Kidney epithelial cell (primary cell): ENCODE data around the gene DUSP22. TPM values are rescaled to one million over a fixed set of nuclear protein-coding genes. Genes with fewer than 3 reads are reported as not detected.

ENCODE experiments used
- DNase-seq: peaks from one replicate; pipeline ENCODE4 v3.0.0-alpha.2; 2010; ENCODE audit warnings: low read depth
- H3K27me3 ChIP-seq: 2 replicates; pipeline ENCODE4 v1.6.0; 2011; ENCODE audit warnings: low read length; ENCODE audit not compliant: control insufficient read depth, insufficient read depth
- H3K36me3 ChIP-seq: 2 replicates; pipeline ENCODE4 v1.5.1; 2011; ENCODE audit warnings: low read length; ENCODE audit not compliant: control insufficient read depth, insufficient read depth
- H3K4me3 ChIP-seq: 2 replicates; pipeline ENCODE4 v1.5.1; 2011; ENCODE audit warnings: low read depth, mild to moderate bottlenecking, control low read depth, low read length
- CTCF ChIP-seq: IDR thresholded peaks from 2 replicates; pipeline ENCODE4 v1.5.1; 2011; ENCODE audit warnings: mild to moderate bottlenecking, moderate library complexity, low read length, control low read depth, inconsistent platforms; ENCODE audit not compliant: insufficient read depth, poor library complexity, severe bottlenecking
- total RNA-seq: library from RNA; depleted of rRNA; stranded (reverse); fragments of >200 nt; gene quantifications from 2 replicates; pipeline ENCODE4 v1.2.3, GENCODE V29; 2015

Gene DUSP22
- total RNA-seq, 1 donor from 2014 or later: 35.9 TPM

GRCh38 chr6:384898-385297, 92.6 kb downstream of the DUSP22 start:
- no peak for TF ChIP-seq CTCF
- Histone ChIP-seq H3K4me3 (no peak overlapping the region), H3K27me3 (peaks cover 44% of the 10 kb centered on the region), H3K36me3 (no peaks in the 10 kb centered on the region)
- DNase-seq: no peak

- no peak for DNase-seq
- Histone ChIP-seq H3K36me3 (no peaks in the 10 kb centered on the region), H3K27me3 (peaks cover 44% of the 10 kb centered on the region), H3K4me3 (no peak overlapping the region)
- TF ChIP-seq CTCF: no peak
Measured at GRCh38 chr6:385614-386013, 93.3 kb downstream of the DUSP22 start.

DNA sequence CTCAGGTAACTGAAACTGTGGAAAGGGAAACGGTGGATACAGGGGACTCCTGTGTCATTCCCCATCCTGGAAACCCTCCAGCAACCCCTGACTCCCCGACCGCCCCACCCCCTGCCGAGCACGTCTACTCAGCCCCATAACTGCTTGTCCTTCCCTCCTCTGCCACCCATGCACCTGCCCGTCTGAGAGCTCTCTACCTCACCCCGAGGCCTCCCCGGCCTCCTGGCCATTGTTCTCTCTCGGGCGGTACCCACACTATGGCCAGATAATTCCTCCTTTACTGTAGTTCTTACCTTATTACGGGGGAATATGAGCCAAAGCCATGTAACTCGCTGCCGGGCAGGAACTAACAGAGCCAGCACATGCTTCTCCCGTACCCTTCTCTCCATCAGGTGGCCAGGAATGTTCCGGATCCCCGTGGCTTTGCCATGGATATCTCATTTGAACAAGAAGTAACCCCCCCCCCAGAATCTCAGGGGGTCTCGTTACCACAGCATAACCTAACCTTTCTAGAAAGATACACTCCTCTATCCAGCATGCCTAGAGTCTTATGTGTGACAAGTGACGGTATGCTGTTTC, 94.5 kb downstream of the DUSP22 start:
- H3K27me3 ChIP-seq: peaks cover 51% of the 10 kb centered on the region
- TF ChIP-seq CTCF: no peak
- no peak overlapping the region for H3K4me3 ChIP-seq
- DNase-seq: no peak
- H3K36me3 ChIP-seq: no peaks in the 10 kb centered on the region

- peaks cover 53% of the 10 kb centered on the region for H3K27me3 ChIP-seq
- no peak overlapping the region for H3K4me3 ChIP-seq
- H3K36me3 ChIP-seq: no peaks in the 10 kb centered on the region
- TF ChIP-seq CTCF: no peak
- no peak for DNase-seq
Measured at GRCh38 chr6:387293-387741, 95.0 kb downstream of the DUSP22 start.

GRCh38 chr6:388202-388903, 96.1 kb downstream of the DUSP22 start:
- Histone ChIP-seq H3K27me3 (peaks cover 59% of the 10 kb centered on the region), H3K4me3 (no peak overlapping the region), H3K36me3 (no peaks in the 10 kb centered on the region)
- DNase-seq: no peak
- no peak for TF ChIP-seq CTCF
